AG09309 (cell line): ENCODE measurements around the gene DSC1.

Experiments
- DNase-seq: peaks from one replicate; pipeline ENCODE4 v3.0.0-alpha.2; 2010; ENCODE audit warnings: low read depth
- H3K4me3 ChIP-seq: 2 replicates; pipeline ENCODE4 v1.5.1; 2011; ENCODE audit warnings: mild to moderate bottlenecking, low read depth, low read length, moderate library complexity; ENCODE audit not compliant: control insufficient read depth
- TF ChIP-seq, protein P1 (sequence below): IDR thresholded peaks from 2 replicates; pipeline ENCODE4 v1.5.1; 2011; ENCODE audit warnings: mild to moderate bottlenecking, low read depth, low read length, inconsistent platforms; ENCODE audit not compliant: insufficient read depth, control insufficient read depth; ENCODE audit errors: missing control alignments

Gene DSC1

DNA sequence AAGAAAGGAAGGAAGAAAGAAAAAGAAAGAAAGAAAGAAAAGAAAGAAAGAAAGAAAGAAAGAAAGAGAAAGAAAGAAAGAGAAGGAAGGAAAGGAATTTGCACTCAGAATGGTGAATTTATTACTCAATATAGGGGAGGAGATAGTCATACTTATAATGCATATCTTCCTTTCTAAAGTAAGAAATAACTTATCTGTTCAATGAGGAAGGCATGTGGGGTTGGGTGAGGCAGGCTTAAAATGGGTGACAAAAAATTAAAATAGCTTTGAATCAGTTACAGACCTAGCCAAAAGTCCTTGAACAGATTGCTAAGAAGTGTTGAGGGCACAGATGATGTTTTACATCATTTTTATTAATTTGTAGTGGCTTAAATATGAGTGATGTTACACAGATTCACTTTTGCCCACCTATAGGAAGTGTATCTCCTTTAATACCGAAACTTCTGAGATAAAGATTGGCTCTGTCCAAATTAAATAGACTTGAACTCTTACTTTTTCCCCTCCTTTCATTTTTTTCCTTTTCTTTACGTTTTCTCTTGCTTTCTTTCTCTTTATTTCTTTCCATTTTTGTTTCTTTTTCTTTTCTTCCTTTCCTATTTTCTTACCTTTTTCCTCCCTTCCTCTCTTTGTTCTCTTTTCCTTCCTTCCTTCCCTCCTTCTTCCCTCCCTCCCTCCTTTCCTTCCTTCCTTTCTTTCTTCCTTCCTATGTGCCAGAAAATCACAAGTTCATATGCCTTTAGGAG is 45.6 kb downstream of the DSC1 start:
- TF ChIP-seq, protein P1, sequence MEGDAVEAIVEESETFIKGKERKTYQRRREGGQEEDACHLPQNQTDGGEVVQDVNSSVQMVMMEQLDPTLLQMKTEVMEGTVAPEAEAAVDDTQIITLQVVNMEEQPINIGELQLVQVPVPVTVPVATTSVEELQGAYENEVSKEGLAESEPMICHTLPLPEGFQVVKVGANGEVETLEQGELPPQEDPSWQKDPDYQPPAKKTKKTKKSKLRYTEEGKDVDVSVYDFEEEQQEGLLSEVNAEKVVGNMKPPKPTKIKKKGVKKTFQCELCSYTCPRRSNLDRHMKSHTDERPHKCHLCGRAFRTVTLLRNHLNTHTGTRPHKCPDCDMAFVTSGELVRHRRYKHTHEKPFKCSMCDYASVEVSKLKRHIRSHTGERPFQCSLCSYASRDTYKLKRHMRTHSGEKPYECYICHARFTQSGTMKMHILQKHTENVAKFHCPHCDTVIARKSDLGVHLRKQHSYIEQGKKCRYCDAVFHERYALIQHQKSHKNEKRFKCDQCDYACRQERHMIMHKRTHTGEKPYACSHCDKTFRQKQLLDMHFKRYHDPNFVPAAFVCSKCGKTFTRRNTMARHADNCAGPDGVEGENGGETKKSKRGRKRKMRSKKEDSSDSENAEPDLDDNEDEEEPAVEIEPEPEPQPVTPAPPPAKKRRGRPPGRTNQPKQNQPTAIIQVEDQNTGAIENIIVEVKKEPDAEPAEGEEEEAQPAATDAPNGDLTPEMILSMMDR = no peak
- no peak overlapping the region for H3K4me3 ChIP-seq
- DNase-seq = no peak

DNA sequence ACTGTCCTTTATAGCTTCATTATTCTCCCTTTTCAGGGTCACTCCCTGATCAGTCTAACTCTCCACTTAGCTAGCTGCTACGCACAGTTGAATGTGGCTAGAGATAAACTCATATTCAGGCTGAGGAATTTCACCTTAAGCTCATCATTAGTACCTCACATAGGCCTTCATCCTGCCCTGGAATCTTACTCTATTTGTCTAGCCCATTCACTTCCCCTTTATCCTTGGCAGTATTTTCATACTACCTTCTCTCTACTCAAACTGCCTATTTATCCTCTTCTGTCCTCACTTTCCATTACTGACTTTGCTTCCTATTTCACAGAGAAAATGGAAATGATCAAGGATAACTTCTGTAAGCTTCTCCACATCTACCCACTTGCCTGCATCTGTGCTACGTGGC is 49.9 kb downstream of the DSC1 start:
- TF ChIP-seq, protein P1 = no peak
- no peak for DNase-seq

DNA sequence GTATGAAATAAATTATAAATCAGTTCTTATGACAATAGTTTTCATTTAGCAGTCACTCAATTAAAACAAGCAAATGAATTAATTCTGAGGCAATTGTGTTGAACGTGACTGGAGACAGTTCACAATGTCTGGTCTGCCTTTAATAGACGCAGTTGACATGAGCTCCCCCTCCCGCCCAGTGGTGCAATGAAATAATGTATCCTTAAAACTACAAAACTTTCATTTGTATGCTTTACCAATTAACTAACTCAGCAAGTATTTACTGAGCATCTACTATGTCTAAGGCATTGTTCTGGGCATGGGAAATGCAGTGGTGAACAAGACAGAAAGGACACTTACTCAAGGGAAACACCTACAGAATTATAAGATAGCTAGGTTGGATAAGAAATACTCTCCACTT is 56.9 kb downstream of the DSC1 start:
- DNase-seq = no peak
- H3K4me3 ChIP-seq = no peak overlapping the region
- TF ChIP-seq, protein P1 = no peak

More for the DNA sequence above, 49.9 kb downstream of the DSC1 start:
- H3K4me3 ChIP-seq = no peak overlapping the region

DNA sequence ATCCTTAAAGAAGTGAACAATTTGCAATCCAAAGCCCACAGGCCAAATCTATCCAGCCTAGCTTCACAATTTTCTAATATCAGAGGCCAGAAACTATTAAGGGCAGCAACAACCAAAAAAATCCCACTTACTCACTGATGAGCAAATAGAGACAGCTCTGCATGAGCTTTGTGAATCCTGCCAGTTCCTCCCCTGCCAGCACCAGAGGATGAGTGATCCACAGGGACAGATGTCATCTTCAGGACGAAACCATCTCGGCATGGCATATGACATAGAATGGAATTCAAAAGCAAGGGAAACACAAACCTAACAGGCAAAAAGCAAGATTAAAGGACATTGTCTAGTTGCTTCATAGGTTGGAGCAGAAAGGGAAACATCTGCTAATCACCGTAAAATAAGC is 58.2 kb downstream of the DSC1 start:
- DNase-seq = no peak
- TF ChIP-seq, protein P1 = no peak
- no peak overlapping the region for H3K4me3 ChIP-seq

DNA sequence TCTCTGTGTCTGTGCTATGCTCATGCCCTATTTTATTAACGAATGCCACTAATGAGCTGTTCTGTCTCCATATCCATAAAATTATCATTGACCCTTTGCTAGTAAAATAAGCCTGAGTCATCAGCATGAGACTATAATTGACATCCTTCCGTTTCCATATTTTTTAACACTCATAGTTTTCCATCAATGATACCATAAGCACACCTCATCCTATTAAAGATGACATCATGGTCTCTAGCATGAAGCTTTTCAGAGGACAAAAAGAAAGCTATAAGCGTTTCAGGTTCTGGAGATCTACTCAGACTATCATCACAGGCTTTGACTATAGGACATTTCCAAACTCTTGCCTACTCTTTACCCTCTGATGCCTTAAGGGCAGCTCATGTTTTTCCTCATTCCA is 59.2 kb downstream of the DSC1 start:
- TF ChIP-seq, protein P1 = no peak
- DNase-seq = no peak
- no peak overlapping the region for H3K4me3 ChIP-seq

DNA sequence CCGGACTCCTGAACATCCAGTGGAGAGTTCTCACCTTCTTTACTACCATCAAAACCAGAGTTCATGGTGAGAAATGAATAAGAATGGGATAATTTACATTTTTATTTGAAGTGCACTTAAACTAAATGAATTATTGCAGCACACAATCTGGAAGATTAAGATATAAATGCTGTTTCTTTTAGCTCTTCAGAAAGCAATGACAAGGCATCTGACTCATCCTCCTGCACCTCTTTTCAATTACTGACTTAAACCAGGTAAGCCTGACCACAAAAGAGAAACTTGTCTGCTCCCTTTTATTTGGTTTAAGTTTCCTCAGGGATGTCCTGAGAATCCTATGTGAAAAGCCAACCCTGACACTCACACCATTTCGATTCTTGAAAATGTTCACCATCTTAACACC is 59.7 kb downstream of the DSC1 start:
- TF ChIP-seq, protein P1 = no peak
- no peak overlapping the region for H3K4me3 ChIP-seq
- DNase-seq = no peak
